GM21526 (cell line): ENCODE data around the gene UBAC2.

Source experiments
- ATAC-seq: cut with Tn5 transposase; IDR thresholded peaks from one replicate; pipeline ENCODE4 v1.9.1; 2021; ENCODE audit warnings: moderate library complexity; ENCODE audit not compliant: unreplicated experiment, low FRiP score

Gene UBAC2

GRCh38 chr13:99307648-99308339 is 107.1 kb downstream of the UBAC2 start:
- ATAC-seq = no peak

- ATAC-seq = no peak
These were observed 107.9 kb downstream of the UBAC2 start for GRCh38 chr13:99308471-99309087.

GRCh38 chr13:99310382-99311031 is 109.9 kb downstream of the UBAC2 start:
- ATAC-seq = no peak

DNA sequence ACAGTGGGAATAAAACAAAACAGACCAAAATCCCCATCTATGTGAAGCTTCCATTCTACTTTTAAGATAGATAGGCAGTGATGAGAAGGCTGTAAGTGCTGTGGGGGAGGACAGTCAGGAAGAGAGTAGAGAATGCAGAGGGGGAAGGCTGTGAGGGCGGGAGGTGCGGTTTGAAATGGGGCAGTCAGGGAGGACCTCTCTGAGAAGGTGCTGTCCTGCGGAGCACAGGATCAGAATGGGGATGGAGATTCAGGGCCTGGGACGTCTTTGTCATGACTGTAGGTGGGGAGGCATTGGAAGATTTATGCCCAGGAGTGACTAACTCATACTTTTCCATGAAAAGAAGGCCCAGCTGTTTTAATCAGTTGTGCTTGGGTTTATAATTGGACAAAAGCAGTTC is 110.5 kb downstream of the UBAC2 start:
- no peak for ATAC-seq

DNA sequence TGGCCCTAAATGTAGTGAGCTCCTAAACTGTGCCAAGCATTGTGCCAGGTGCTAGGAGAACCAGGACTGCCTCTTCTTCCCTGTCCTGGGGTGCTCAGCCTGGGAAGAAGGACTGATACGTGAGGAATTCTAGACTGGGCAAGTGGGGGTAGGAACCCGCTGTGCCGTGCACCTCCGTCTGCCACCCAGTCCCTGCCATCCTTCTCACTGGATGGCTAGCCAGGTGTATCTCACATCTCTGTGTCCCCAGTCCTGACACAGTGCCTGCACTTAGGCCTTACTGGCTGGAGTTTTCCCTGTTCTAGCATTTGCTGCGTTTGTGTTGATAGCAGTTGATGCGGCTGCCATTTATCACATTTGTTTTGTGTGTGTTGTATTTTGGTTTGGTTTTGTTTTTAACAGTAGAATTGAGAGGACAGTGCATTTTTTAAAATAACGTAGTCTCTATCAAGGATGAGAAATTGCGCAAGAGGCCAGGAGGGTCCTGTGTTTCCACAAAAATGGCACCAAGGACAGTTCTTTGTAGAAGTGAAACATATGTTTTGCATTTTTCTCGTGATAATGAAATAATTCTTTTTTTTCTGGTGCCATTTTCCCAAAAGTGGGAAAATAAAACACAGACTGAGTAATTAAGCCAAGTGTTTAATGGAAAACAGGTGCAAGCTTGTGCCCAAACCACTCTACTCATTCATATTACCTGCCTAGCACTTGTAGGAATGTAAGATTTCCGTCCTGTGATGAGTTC is 111.3 kb downstream of the UBAC2 start:
- no peak for ATAC-seq

DNA sequence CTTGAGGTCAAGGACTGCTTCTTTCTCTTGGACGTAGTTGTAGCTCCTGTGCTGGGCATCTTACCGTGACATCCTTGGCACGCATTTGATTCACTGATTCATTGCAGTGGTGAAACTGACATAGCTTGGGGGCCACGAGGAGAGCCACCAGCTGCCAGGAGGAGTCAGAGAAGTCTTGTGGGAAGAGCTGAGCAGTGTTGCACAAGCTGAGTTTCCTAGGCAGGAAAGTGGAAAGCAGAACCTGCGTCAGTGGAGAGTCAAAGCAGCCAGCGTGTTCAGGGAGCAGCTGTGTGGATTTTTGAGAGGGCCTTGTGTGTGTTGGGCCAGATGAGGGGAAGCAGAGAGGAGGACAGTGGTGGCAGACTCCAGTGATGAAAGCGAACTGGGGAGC is 111.8 kb downstream of the UBAC2 start:
- ATAC-seq = no peak

GRCh38 chr13:99313501-99313900 is 112.8 kb downstream of the UBAC2 start:
- ATAC-seq = no peak

- ATAC-seq = no peak
These were observed 113.3 kb downstream of the UBAC2 start for GRCh38 chr13:99313941-99314340.

DNA sequence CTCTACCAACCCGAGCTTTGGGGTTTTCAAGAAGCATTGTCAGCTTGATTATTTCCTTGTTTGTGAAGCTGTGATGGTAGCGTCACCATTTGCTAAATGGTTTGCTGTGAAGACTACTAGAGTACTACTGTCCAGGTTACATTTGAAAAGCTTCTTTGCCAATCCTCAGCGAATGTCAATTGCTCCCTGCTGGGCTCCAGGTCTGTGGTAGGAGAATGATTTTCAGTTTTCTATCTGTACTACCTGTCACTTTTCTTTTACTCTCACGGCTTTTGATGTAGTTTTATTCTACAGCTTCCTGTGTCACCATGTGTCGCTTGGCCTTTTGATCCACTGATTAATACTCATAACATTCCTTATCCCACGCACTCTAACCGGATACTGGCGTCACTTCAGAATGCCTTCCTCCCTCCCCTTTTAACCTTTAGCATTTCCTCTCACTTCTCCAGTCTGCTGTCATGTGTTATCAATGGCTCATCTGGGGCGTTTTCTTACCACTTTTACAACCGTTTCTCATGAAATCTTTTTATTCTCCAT is 114.1 kb downstream of the UBAC2 start:
- no peak for ATAC-seq

GRCh38 chr13:99315186-99315585 is 114.5 kb downstream of the UBAC2 start:
- no peak for ATAC-seq

DNA sequence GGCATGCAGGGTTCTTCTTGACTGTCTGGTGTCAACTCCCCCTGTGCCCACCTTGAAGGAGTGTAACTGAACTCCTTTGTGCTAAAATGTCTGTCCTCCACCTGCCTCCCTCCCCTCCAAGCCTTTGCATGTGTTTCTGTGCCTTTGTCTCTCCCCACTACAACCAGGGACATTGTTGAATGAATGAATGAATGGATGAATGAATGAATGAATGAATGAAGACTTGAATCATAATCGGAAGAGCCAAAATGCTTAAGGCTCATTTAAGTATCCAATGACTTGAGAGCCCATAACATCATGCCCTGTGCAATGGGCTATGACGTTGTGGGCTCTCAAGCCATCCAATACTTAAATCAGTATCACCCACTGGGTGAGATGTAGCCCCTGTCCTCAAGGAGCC is 115.6 kb downstream of the UBAC2 start:
- no peak for ATAC-seq

GRCh38 chr13:99316657-99317256 is 116.1 kb downstream of the UBAC2 start:
- ATAC-seq = no peak

- ATAC-seq = no peak
These were observed 120.2 kb downstream of the UBAC2 start for GRCh38 chr13:99320693-99321481.

- ATAC-seq = no peak
These were observed 121.1 kb downstream of the UBAC2 start for GRCh38 chr13:99321709-99322108.

GRCh38 chr13:99322297-99323103 is 121.8 kb downstream of the UBAC2 start:
- ATAC-seq = peak; percentile 73

DNA sequence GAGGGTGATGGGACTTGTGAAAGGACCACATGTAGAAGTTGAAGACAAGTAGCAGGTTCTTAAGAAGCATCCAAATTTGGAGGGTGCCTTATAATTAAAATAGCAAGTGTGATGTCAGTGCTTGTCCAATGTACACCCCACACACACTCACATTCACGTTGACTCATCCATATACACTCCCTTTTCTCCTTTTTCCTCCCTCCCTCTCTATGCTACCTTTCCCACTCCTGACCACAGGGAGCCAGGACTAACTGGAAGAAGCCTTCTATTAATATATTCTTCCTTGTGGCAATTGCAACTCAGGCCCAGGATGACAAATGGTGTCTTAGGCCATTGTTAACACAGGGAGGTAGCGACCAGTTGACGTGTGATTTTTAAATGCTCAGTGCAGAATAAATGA is 122.8 kb downstream of the UBAC2 start:
- ATAC-seq = no peak

GRCh38 chr13:99326012-99326411 is 125.4 kb downstream of the UBAC2 start:
- no peak for ATAC-seq

GRCh38 chr13:99327126-99327525 is 126.5 kb downstream of the UBAC2 start:
- ATAC-seq = no peak

DNA sequence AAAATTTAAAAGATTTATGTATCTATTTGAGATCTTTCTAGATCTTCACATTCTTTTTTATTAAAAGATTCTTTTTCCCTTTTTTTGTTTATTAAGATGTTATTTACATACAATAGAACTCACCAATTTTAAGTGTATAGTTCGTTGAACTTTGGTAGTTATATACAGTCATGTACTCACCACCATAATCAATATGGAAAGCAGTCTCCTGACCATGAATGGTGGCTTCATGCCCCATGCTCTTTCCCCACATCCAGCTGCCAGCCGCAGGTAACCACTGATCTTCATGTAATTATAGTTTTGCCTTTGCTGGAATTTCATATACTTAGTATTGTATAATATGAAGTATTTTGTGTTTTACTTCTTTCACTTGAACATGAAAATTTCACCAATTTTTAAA is 127.1 kb downstream of the UBAC2 start:
- no peak for ATAC-seq
